B cell (primary cell): ENCODE data around the gene PTPRE. TPM values are rescaled to one million over a fixed set of nuclear protein-coding genes. Genes with fewer than 3 reads are reported as not detected.
A peak's percentile ranks its signal among the peaks of the same experiment; 100 is the strongest.

Source experiments
- ATAC-seq: fragments of 200-7000 bp; cut with Tn5 transposase; one replicate; pipeline ENCODE4 v1.10.0; 2021; ENCODE audit warnings: low read depth, mild to moderate bottlenecking, moderate number of reproducible peaks, moderate library complexity
- CTCF ChIA-PET: fragments of 350-600 bp; sonication (Branson Sonifier 250); formaldehyde crosslinking; loops from one replicate; lab custom pipeline; 2021; ENCODE audit warnings: antibody characterized with exemption, inconsistent platforms; lab: Charles Lee
- POLR2A ChIA-PET: fragments of 350-600 bp; sonication (Branson Sonifier 250); formaldehyde crosslinking; loops from one replicate; lab custom pipeline; 2021; ENCODE audit warnings: antibody characterized with exemption; lab: Charles Lee
- DNase-seq: peaks from one replicate; pipeline ENCODE4 v3.0.0; 2013
- H2AFZ ChIP-seq: 2 replicates; pipeline ENCODE4 v1.6.1; 2012; ENCODE audit warnings: mild to moderate bottlenecking, low read depth, low read length; ENCODE audit not compliant: insufficient read depth, poor library complexity, severe bottlenecking
- H3K27ac ChIP-seq, 2 donors: 1 replicate in 1 of 2; 2 replicates in 1 of 2; pipeline ENCODE4 v1.5.1; 2012 to 2013; ENCODE audit warnings: low read length in 2 of 2, mild to moderate bottlenecking in 2 of 2, moderate library complexity in 1 of 2
- H3K27me3 ChIP-seq, 4 experiments: fragments of 200-600 bp in 1 of 4; sonication (generic) in 1 of 4; replicated peaks in 1 of 4; 1 replicate in 2 of 4; 2 replicates in 2 of 4; pipeline versions ENCODE4 v1.6.1 to v1.7.0; 2013 to 2016; ENCODE audit warnings: low read length in 3 of 4, mild to moderate bottlenecking in 2 of 4, mixed read lengths in 1 of 4, moderate library complexity in 1 of 4; ENCODE audit not compliant: insufficient read depth in 4 of 4, control insufficient read depth in 3 of 4; ENCODE audit errors: control extremely low read depth in 1 of 4
- H3K36me3 ChIP-seq, 2 experiments: replicated peaks in 1 of 2; 1 replicate in 1 of 2; 2 replicates in 1 of 2; pipeline versions ENCODE4 v1.6.1 to v1.7.1; 2013; ENCODE audit warnings: low read length in 1 of 2; ENCODE audit not compliant: insufficient read depth in 2 of 2, control insufficient read depth in 1 of 2; ENCODE audit errors: control extremely low read depth in 1 of 2, extremely low read depth in 1 of 2
- H3K4me1 ChIP-seq, 2 donors: fragments of 200-600 bp in 1 of 2; sonication (generic) in 1 of 2; 1 replicate in 1 of 2; 2 replicates in 1 of 2; pipeline versions ENCODE4 v1.5.1 to v1.6.1; 2013 to 2017; ENCODE audit warnings: low read length in 2 of 2; ENCODE audit not compliant: control insufficient read depth in 2 of 2, insufficient read depth in 2 of 2
- H3K4me2 ChIP-seq: replicated peaks from 2 replicates; pipeline ENCODE3; 2012; ENCODE audit warnings: mild to moderate bottlenecking, low read depth, low read length; ENCODE audit not compliant: poor library complexity, severe bottlenecking
- H3K4me3 ChIP-seq, 5 experiments: fragments of 200-600 bp in 1 of 5; sonication (generic) in 1 of 5; 1 replicate in 3 of 5; 2 replicates in 2 of 5; pipeline versions ENCODE4 v1.5.1 to v1.7.0; 2011 to 2016; ENCODE audit warnings: low read length in 4 of 5, mild to moderate bottlenecking in 4 of 5, low read depth in 2 of 5, control low read depth in 1 of 5, moderate library complexity in 1 of 5; ENCODE audit not compliant: insufficient read depth in 1 of 5; ENCODE audit errors: control extremely low read depth in 1 of 5, extremely low read depth in 1 of 5
- H3K79me2 ChIP-seq: fragments of 200-600 bp; sonication (generic); one replicate; pipeline ENCODE4 v1.6.0; 2016; ENCODE audit warnings: low read length; ENCODE audit not compliant: control insufficient read depth, insufficient read depth
- H3K9ac ChIP-seq: fragments of 200-600 bp; sonication (generic); 2 replicates; pipeline ENCODE4 v1.6.1; 2017; ENCODE audit warnings: mild to moderate bottlenecking, low read length, moderate library complexity
- H3K9me3 ChIP-seq, 3 donors: one replicate each; pipeline versions ENCODE4 v1.6.1 to v1.7.1; 2013; ENCODE audit warnings: low read length in 2 of 3; ENCODE audit not compliant: control insufficient read depth in 2 of 3, insufficient read depth in 1 of 3; ENCODE audit errors: control extremely low read depth in 1 of 3
- H4K20me1 ChIP-seq: 2 replicates; pipeline ENCODE4 v1.6.0; 2012; ENCODE audit warnings: mild to moderate bottlenecking, low read length; ENCODE audit not compliant: insufficient read depth, control insufficient read depth, poor library complexity, severe bottlenecking
- H3K27ac Mint-ChIP-seq: one replicate; pipeline ENCODE4 v1.8.0; 2021; ENCODE audit warnings: mixed read lengths
- H3K27me3 Mint-ChIP-seq: one replicate; pipeline ENCODE4 v1.8.0; 2021; ENCODE audit warnings: mixed read lengths
- H3K4me1 Mint-ChIP-seq: one replicate; pipeline ENCODE4 v1.8.0; 2021; ENCODE audit warnings: mixed read lengths
- H3K4me3 Mint-ChIP-seq: one replicate; pipeline ENCODE4 v1.8.0; 2021; ENCODE audit warnings: mixed read lengths
- H3K9me3 Mint-ChIP-seq: one replicate; pipeline ENCODE4 v1.8.0; 2022; ENCODE audit warnings: mixed read lengths; ENCODE audit not compliant: insufficient read depth
- CTCF ChIP-seq: fragments of 200-600 bp; IDR thresholded peaks from one replicate; pipeline ENCODE4 v1.8.0; 2022; ENCODE audit warnings: antibody characterized with exemption, mild to moderate bottlenecking
- EZH2 ChIP-seq: IDR thresholded peaks from 2 replicates; pipeline ENCODE4 v1.6.1; 2012; ENCODE audit warnings: borderline replicate concordance, low read depth, mild to moderate bottlenecking, moderate library complexity, low read length; ENCODE audit not compliant: insufficient read depth, poor library complexity, severe bottlenecking
- WGBS: methylation state at CpG from one replicate; pipeline ENCODE4 v1.1.5; 2013; ENCODE audit warnings: missing lambda C conversion rate; ENCODE audit not compliant: insufficient coverage; 5-methylcytosine and 5-hydroxymethylcytosine counted together
- intact Hi-C: fragments of 100-400 bp; cut with micrococcal nuclease; formaldehyde crosslinking; loops from one replicate; pipeline ENCODE4 v1.10.0; 2022
- polyA plus RNA-seq: library from polyadenylated mRNA; depleted of rRNA; stranded (reverse); fragments of >200 nt; gene quantifications from 2 replicates; pipeline ENCODE4 v1.2.3, GENCODE V29; 2012
- total RNA-seq, 2 donors: library from RNA; stranded (reverse); fragments of 120-200 nt in 1 of 2; gene quantifications; 1 replicate in 1 of 2; 2 replicates in 1 of 2; pipeline versions ENCODE4 v1.2.3 to v1.2.4, GENCODE V29; 2013 to 2022

Gene PTPRE
- total and polyA plus RNA-seq, 2 donors (not counting 1 experiment from before 2014, with no cell fraction given), result 6.6 to 32.7 TPM

DNA sequence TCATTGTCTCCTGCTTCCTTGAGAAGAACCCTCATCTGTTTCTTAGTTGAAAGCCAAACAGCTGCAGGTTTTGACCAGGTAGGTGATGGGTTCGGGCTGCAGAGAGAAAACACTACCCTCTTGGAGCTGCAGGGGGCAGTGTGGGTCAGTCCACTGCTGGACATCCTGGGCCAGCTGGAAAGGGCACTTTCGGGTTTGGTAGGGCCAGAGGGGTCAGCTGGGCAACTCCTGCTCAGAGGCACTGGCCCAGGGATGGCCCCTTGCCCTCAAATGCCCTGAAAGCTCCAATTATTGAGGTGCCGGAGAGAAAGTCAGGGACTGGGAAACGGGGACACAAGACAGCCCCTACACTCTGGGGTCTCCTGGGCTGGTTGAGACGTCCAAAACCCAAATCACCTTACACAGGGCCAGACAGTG lies 128.7 kb downstream of the PTPRE start:
- H3K4me1 ChIP-seq, result no peaks in the 10 kb centered on the region
- DNase-seq (peak; percentile 64), ATAC-seq (peak; percentile 83)
- H3K9me3 ChIP-seq, result peaks cover 0 to 2% (median 0%) of the 10 kb centered on the region in 3 donors
- Mint-ChIP-seq H3K4me1 (no peaks in the 10 kb centered on the region), H3K27me3 (no peaks in the 10 kb centered on the region), H3K9me3 (no peaks in the 10 kb centered on the region), H3K27ac (peak overlapping the region; percentile 41), H3K4me3 (no peak overlapping the region)
- WGBS, result 55% methylated on average over 4 of the region's 5 CpGs
- no peak overlapping the region for H3K9ac ChIP-seq
- intact Hi-C loops, result loop anchor here (1.0 kb wide), 1 partner anchor 34 kb away; no protein-coding TSS in a partner anchor
- ChIA-PET CTCF (interaction anchor here (1.1 to 15.8 kb wide), 23 partner anchors 9 to 320 kb away, joined by 3 to 524 read pairs (median 8); partner anchors contain the start of genes MKI67 and PTPRE), POLR2A (interaction anchor here (1.0 to 2.1 kb wide), 3 partner anchors 12 to 33 kb away, joined by 3 to 7 read pairs (median 4); no protein-coding TSS in a partner anchor)
- no peaks in the 10 kb centered on the region for H3K79me2 ChIP-seq
- no peak overlapping the region for H3K4me2 ChIP-seq
- H4K20me1 ChIP-seq, result no peaks in the 10 kb centered on the region
- no peak overlapping the region for H3K27ac ChIP-seq
- no peaks in the 10 kb centered on the region for H3K27me3 ChIP-seq
- H3K36me3 ChIP-seq, result no peaks in the 10 kb centered on the region
- no peak overlapping the region for H3K4me3 ChIP-seq
- H2AFZ ChIP-seq, result no peak overlapping the region
- TF ChIP-seq EZH2 (no peak), CTCF (peak; percentile 80)

GRCh38 chr10:128036011-128036615 lies 129.2 kb downstream of the PTPRE start:
- 82% methylated on average over 6 of the region's 9 CpGs for WGBS
- intact Hi-C loops, result no loop called here
- Histone ChIP-seq H3K27me3 (no peaks in the 10 kb centered on the region), H3K36me3 (no peaks in the 10 kb centered on the region), H4K20me1 (no peaks in the 10 kb centered on the region), H3K9me3 (peaks cover 0 to 2% (median 0%) of the 10 kb centered on the region in 3 donors), H3K27ac (no peak overlapping the region), H3K4me2 (no peak overlapping the region), H3K79me2 (no peaks in the 10 kb centered on the region), H3K9ac (no peak overlapping the region), H3K4me1 (no peaks in the 10 kb centered on the region), H3K4me3 (no peak overlapping the region), H2AFZ (no peak overlapping the region)
- Mint-ChIP-seq H3K9me3 (no peaks in the 10 kb centered on the region), H3K27ac (peak overlapping the region; percentile 12), H3K27me3 (no peaks in the 10 kb centered on the region), H3K4me3 (no peak overlapping the region), H3K4me1 (no peaks in the 10 kb centered on the region)
- CTCF ChIA-PET, result interaction anchor here (0.7 to 15.8 kb wide), 21 partner anchors 9 to 321 kb away, joined by 3 to 524 read pairs (median 9); partner anchors contain the start of genes MKI67 and PTPRE
- no peak for TF ChIP-seq CTCF
- TF ChIP-seq EZH2, result no peak
- DNase-seq (no peak), ATAC-seq (no peak)
- POLR2A ChIA-PET, result interaction anchor here (1.0 to 2.1 kb wide), 3 partner anchors 11 to 33 kb away, joined by 3 to 7 read pairs (median 4); no protein-coding TSS in a partner anchor
